ENCODE data around the gene JAML. TPM values are rescaled to one million over a fixed set of nuclear protein-coding genes. Genes with fewer than 3 reads are reported as not detected.

Gene JAML
- total and polyA plus RNA-seq, 2 of the 13 experiments (the other 11 are each of a cell fraction or from before 2014, with no cell fraction given): 2.0 to 3.3 TPM

DNA sequence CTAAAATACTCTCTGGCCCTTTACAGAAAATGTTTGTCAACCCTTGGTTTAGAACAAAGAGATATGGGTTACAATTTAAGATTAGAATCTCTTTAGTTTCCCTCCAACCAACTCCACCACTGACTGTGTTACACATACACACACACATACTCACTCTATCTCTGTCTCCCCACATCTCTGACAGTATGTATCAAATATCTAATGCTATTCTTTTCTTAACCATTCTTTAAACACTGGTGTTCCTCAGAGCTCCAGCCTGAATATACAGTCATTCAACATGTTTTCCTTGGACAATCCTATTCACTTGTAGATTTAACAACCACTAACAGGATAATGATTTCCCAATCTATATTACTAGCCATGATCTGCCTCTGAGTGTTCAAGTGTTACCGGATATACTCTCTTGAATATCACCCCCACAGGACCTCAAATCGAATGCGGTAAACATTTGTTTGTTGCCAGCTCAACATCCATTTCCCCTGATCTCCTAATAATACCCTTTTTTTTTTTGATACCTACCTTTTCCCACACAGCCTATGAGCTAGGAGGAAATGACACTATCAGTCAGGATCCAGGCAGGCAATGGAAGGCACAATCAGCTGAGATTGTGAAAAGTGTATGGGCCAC is 21.2 kb upstream of the JAML start:
- Histone ChIP-seq H2AFZ (ENCODE audit: low read length) (no peak overlapping the region), H3K9ac (ENCODE audit: insufficient read depth, low read depth, low read length) (no peak overlapping the region), H3K4me3 (replicated peaks in 1 of 3; ENCODE audit: insufficient read depth in 1 of 3, low read depth in 2 of 3, low read length in 3 of 3) (no peak overlapping the region), H3K4me1 (ENCODE audit: insufficient read depth, low read length) (peaks cover 58% of the 10 kb centered on the region), H3K36me3 (replicated peaks in 1 of 2; ENCODE audit: control insufficient read depth in 1 of 2, insufficient read depth in 2 of 2, low read length in 2 of 2) (no peaks in the 10 kb centered on the region), H4K20me1 (ENCODE audit: insufficient read depth, low read length) (no peaks in the 10 kb centered on the region), H3K9me3 (ENCODE audit: low read length) (no peaks in the 10 kb centered on the region), H3K4me2 (ENCODE audit: low read depth, low read length) (no peak overlapping the region), H3K27ac (ENCODE audit: extremely low read length, insufficient read depth, low read length) (no peak overlapping the region), H3K79me2 (ENCODE audit: insufficient read depth, low read length) (peaks cover 5% of the 10 kb centered on the region), H3K27me3 (ENCODE audit: control insufficient read depth in 1 of 2, insufficient read depth in 2 of 2, low read length in 2 of 2) (no peaks in the 10 kb centered on the region)
- DNase-seq (ENCODE audit: low spot score): no peak
- no TSS peak for BruUV-seq (replicated peaks)
- POLR2A ChIA-PET: interaction anchor here (0.7 to 1.5 kb wide), 3 partner anchors 34 to 66 kb away, joined by 3 to 5 read pairs (median 5); no protein-coding TSS in a partner anchor
- CTCF ChIA-PET (ENCODE audit: low intra/inter-chr PET ratio, low total read pairs): no interaction called here
- no peak for FAIRE-seq
- in situ Hi-C loops (cut with HindIII; ENCODE audit: extremely low pct_ligation_motif_present, low pct_unique_long_range_greater_than_20kb) (no loop called here), intact Hi-C loops (cut with micrococcal nuclease; ENCODE audit: unreplicated experiment) (loop anchor here (2.0 kb wide), 1 partner anchor 49 kb away; no protein-coding TSS in a partner anchor)
- WGBS (ENCODE audit: low lambda C conversion rate): 96% methylated on average over 3 of the region's 3 CpGs
- ATAC-seq: no peak
- no peak for TF ChIP-seq NFRKB (IDR thresholded peaks at IDR 0.05)
- TF ChIP-seq, protein P1, sequence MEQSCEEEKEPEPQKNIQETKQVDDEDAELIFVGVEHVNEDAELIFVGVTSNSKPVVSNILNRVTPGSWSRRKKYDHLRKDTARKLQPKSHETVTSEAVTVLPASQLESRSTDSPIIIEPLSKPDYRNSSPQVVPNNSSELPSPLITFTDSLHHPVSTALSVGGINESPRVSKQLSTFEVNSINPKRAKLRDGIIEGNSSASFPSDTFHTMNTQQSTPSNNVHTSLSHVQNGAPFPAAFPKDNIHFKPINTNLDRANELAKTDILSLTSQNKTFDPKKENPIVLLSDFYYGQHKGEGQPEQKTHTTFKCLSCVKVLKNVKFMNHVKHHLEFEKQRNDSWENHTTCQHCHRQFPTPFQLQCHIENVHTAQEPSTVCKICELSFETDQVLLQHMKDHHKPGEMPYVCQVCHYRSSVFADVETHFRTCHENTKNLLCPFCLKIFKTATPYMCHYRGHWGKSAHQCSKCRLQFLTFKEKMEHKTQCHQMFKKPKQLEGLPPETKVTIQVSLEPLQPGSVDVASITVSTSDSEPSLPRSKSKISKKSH (CRISPR knock-in tag; IDR thresholded peaks at IDR 0.05; ENCODE audit: borderline replicate concordance): no peak
- TF ChIP-seq ZKSCAN1 (IDR thresholded peaks at IDR 0.05; ENCODE audit: low read length): no peak
- no peak for TF ChIP-seq TOE1 (CRISPR knock-in tag; IDR thresholded peaks at IDR 0.05)
- no peak for TF ChIP-seq ZSCAN21 (CRISPR knock-in tag; IDR thresholded peaks at IDR 0.05; ENCODE audit: borderline replicate concordance)
- TF ChIP-seq, protein P2, sequence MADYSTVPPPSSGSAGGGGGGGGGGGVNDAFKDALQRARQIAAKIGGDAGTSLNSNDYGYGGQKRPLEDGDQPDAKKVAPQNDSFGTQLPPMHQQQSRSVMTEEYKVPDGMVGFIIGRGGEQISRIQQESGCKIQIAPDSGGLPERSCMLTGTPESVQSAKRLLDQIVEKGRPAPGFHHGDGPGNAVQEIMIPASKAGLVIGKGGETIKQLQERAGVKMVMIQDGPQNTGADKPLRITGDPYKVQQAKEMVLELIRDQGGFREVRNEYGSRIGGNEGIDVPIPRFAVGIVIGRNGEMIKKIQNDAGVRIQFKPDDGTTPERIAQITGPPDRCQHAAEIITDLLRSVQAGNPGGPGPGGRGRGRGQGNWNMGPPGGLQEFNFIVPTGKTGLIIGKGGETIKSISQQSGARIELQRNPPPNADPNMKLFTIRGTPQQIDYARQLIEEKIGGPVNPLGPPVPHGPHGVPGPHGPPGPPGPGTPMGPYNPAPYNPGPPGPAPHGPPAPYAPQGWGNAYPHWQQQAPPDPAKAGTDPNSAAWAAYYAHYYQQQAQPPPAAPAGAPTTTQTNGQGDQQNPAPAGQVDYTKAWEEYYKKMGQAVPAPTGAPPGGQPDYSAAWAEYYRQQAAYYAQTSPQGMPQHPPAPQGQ (CRISPR knock-in tag; IDR thresholded peaks at IDR 0.05; ENCODE audit: borderline replicate concordance): no peak
- TF ChIP-seq, protein P3, sequence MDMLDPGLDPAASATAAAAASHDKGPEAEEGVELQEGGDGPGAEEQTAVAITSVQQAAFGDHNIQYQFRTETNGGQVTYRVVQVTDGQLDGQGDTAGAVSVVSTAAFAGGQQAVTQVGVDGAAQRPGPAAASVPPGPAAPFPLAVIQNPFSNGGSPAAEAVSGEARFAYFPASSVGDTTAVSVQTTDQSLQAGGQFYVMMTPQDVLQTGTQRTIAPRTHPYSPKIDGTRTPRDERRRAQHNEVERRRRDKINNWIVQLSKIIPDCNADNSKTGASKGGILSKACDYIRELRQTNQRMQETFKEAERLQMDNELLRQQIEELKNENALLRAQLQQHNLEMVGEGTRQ (IDR thresholded peaks at IDR 0.05; ENCODE audit: low read depth, low read length): no peak
- TF ChIP-seq, protein P3 (CRISPR knock-in tag; IDR thresholded peaks at IDR 0.05; ENCODE audit: borderline replicate concordance): no peak
- no peak for TF ChIP-seq SMYD3 (CRISPR knock-in tag; IDR thresholded peaks at IDR 0.05)
- TF ChIP-seq PHF5A (CRISPR knock-in tag; IDR thresholded peaks at IDR 0.05; ENCODE audit: low read depth, unreplicated experiment): no peak
- TF ChIP-seq DPF2 (CRISPR knock-in tag; IDR thresholded peaks at IDR 0.05; ENCODE audit: borderline replicate concordance, low read depth): no peak
